Retinal pigment epithelial cell (primary cell): ENCODE measurements around the gene CORO1C.

ENCODE experiments used
- DNase-seq: peaks from one replicate; pipeline ENCODE4 v3.0.0-alpha.2; 2010; ENCODE audit warnings: low read depth
- H3K4me3 ChIP-seq: 2 replicates; pipeline ENCODE4 v1.5.1; 2011; ENCODE audit warnings: mild to moderate bottlenecking, low read length, control low read depth, moderate library complexity
- TF ChIP-seq, protein P1 (sequence below): conservative IDR thresholded peaks from 2 replicates; pipeline ENCODE4 v1.5.1; 2011; ENCODE audit warnings: low read depth, low read length, control low read depth, inconsistent platforms

CORO1C gene

DNA sequence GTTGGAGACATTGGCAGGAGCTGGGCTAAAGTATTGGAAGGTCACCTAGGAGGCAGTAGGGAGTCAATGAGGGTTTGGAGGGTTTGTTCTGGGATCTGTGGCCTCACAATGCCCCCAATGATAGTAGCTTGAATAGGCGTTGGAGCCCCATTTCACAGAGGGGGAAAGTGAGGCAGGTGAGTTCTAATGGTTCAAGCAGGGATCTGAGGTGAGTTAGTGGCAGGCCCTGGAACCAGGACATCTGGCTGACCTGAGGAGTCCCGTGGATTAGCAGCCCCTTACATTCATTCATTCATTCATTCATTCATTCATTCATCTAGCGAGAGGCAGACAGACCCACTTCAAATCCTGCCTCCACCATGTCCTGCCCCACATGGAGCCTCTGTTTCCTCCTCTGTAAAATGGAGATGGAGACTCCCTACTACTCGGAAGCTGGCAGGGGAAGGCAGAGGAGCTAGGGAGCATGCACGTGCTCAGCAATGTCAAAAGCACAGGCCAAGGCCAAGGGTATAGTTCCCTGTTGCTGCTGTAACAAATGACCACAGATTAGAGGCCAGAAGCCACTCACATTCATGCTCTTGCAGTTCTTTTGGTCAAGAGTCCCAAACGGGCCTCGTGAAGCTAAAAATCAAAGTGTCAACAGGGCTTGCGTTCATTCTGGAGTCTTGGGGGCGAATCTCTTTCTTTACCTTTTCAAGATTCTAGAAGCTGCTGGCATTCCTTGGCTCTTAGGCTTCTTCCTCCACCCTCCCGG, 131.2 kb downstream of the CORO1C start:
- no peak overlapping the region for H3K4me3 ChIP-seq
- no peak for DNase-seq
- TF ChIP-seq, protein P1, sequence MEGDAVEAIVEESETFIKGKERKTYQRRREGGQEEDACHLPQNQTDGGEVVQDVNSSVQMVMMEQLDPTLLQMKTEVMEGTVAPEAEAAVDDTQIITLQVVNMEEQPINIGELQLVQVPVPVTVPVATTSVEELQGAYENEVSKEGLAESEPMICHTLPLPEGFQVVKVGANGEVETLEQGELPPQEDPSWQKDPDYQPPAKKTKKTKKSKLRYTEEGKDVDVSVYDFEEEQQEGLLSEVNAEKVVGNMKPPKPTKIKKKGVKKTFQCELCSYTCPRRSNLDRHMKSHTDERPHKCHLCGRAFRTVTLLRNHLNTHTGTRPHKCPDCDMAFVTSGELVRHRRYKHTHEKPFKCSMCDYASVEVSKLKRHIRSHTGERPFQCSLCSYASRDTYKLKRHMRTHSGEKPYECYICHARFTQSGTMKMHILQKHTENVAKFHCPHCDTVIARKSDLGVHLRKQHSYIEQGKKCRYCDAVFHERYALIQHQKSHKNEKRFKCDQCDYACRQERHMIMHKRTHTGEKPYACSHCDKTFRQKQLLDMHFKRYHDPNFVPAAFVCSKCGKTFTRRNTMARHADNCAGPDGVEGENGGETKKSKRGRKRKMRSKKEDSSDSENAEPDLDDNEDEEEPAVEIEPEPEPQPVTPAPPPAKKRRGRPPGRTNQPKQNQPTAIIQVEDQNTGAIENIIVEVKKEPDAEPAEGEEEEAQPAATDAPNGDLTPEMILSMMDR, result no peak

- H3K4me3 ChIP-seq, result no peak overlapping the region
- TF ChIP-seq, protein P1, result no peak
- no peak for DNase-seq
Measured at GRCh38 chr12:108599541-108599940, 131.8 kb downstream of the CORO1C start.

DNA sequence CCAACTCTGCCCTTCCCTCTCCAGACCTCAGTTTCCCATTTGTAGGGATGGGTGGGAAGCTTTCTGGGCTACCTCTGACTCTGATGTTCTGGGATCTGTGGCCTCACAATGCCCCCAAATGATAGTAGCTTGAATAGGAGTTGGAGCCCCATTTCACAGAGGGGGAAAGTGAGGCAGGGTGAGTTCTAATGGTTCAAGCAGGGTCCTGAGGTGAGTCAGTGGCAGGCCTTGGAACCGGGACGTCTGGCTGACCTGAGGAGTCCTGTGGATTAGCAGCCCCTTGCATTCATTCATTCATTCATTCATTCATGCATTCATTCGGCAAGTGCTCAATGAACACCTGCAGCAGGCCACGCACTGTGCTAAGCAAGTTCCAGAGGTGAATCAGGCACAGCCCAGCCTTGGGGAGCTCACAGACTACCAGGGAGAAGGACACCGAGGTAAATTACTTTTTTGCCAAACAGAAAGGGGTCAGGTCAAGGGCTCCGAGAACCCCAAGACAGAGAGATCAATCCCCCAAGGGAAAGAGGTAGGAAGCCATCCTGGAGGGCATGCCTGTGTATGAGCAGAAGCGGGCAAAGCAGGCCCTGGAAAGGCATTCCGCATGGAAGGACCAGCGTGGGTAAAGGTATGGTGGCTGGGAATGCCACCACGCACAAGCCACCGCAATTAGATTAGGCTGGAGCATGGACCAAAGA, 132.6 kb downstream of the CORO1C start:
- TF ChIP-seq, protein P1, result no peak
- H3K4me3 ChIP-seq, result no peak overlapping the region
- no peak for DNase-seq

GRCh38 chr12:108597559-108598471, 133.5 kb downstream of the CORO1C start, which contains the start of gene TMEM119:
Gene TMEM119, minus strand, starts transcription at chr12:108598084. Its CDS starts 5,701 bp downstream, at chr12:108592383.
- H3K4me3 ChIP-seq, result no peak within 1 kb of the TSS
- TF ChIP-seq, protein P1, result no peak
- no peak for DNase-seq

DNA sequence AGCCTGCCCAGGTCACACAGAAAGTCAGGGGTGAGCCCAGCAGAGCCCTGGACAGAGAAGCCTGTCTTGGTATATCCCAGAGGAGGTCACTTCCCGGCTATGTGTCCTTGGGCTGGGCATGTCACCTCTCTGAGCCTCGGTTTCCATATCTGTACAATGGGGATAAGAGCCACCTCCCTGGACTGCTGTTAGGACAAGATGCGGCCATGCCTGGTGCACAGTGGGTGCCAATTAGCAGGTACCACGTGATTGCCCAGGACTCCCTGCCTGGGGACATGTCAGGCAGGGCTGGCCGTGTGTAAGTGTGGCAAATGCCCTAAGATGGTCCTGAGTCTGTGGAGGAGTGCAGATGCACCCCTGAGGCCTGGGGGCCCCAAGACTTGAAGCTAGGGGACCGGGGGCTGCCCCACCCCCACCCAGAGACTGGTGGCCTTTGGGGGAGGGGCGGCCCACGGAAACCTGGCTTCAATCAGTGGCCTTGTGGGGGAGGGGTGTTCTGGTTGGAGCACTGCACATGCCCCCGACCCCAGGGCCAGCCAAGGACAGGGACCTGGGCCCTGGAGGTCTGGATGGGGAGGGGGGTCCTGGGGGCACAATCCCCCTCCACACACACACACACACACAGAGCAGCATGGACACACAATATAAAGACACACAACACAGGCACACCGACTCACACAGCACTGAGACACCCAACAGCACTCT, 134.3 kb downstream of the CORO1C start:
- TF ChIP-seq, protein P1, result no peak
- no peak for DNase-seq
- no peak overlapping the region for H3K4me3 ChIP-seq
